Measurements from ENCODE around the gene TOP1.
"Not testable (repeated sequence)": the region's sequence is repeated elsewhere in the genome, so short reads cannot be mapped to it uniquely, and the experiment has no call there.

The TOP1 gene

GRCh38 chr20:41095110-41095969 is 66.7 kb downstream of the TOP1 start:
- peak; percentile 8 for DNase-seq (ENCODE audit: low read depth)

DNA sequence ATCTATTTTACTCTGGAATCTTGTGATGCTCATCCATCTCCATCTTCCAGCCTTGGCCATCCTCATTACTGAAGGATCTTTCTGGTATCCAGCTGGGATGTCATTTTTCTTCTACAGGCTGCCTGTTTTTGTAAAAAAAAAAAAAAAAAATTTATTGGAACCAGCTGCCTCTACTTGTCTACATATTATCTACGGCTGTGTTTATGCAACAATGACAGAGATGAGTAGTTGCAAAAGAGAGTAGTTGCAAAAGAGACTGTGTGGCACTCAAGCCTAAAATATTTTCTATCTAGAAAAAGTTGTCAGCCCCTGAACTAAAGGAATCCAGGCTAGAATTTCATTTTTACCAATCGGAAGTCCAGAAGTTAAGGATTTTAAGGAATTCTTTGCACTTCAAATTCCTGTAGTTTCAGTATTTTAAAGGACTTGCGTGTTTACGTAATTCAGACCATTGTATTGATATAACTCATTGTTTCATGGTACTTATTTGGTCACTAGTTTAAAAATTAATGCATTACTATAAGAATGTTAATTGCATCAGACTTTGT is 70.2 kb downstream of the TOP1 start:
- no peak for DNase-seq (ENCODE audit: low read depth)

DNA sequence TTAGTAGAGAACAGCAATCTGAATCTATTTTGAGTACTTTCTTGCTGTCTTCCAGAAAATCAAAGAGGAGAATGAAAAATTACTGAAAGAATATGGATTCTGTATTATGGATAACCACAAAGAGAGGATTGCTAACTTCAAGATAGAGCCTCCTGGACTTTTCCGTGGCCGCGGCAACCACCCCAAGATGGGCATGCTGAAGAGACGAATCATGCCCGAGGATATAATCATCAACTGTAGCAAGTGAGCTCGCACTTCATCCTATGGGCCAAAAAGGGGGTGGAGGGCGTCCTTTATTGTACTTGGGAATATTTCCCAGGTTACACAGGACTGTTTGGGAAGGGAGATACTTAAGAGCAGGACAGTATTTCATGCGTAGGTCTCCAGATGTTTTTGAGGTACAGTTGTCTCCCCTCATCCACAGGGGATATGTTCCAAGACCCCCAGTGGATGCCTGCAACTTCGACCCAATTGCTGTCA is 71.4 kb downstream of the TOP1 start:
- DNase-seq (ENCODE audit: low read depth), result no peak

DNA sequence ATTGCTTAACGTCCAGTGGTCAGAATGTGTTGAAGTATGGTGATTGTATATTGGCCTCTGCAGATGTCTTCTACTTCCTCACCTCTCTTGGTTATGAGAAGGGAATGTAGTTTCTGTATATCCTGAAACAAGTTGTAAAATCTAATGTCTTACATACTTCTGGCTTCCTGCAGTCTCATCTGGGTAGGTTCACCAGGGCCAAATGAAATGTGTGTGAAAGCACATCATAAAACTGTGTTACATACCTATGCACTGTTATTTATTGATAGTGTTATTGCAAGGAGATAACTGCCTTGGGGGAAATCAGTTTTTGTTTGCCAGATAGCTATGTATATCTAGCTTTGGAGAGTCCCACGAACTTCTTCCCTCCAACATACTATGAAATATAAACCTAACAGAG is 73.0 kb downstream of the TOP1 start:
- DNase-seq (ENCODE audit: low read depth), result no peak

DNA sequence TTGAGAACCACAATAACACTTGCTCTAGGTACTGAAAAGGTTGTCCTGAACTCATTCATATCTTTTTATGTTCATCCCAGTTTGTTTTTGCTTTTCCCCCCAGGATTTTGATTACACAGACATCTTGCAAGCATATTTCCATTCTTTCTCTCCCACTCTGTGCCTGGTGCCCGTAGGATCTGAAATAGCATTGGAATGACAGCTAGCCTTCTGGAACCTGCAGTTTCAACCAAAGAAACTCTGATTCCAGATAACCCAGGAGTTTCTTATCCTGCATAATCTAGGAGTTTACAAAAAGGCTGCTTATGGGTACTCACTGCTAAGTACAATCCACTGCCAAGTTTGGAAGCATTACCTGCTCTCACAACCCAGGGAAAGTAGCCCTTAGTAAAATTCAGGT is 79.9 kb downstream of the TOP1 start:
- DNase-seq (ENCODE audit: low read depth), result no peak

DNA sequence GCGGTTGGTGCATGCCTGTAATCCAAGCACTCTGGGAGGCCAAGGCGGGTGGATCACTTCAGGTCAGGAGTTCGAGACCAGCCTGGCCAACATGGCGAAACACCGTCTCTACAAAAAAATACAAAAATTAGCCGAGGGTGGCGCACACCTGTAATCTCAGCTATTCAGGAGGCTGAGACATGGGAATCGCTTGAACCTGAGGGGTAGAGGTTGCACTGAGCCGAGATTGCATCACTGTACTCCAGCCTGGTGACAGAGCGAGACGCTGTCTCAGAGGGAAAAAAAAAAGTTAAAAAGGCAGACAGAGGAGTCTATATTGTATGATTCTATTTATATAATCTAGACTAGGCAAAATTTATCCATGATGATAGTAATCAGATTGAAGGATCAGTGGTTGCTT is 81.4 kb downstream of the TOP1 start:
- no peak for DNase-seq (ENCODE audit: low read depth)

DNA sequence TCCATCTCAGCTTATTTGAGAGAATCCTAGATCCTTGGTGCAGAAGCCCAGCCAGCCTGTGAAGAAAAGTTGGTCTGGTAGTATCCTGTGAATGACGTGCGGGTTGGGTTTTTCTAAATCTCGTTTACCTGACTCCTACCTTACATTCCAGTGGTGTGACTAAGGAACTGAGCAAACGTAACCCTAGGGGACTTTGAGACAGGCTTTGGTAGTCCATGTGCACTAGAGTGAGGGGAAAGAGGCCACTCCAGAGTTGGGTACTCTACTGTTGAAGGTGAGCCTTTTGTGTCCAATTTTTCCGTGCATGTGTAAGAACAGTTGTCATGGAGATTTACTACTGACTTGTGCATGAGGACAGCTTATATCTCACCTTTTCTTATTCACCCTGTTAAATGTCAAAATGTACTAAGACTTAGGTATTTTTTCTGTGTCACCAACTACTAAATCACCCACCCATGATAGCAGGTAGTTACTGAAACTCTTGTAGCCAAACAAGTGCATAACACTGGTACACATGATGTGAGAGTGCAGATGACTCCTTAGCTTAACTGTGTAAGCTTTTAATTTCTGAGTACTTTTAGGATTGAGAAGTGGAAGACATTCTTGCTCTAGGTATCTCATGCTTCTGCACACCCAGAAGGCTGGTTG is 82.4 kb downstream of the TOP1 start:
- DNase-seq (ENCODE audit: low read depth), result no peak

GRCh38 chr20:41111578-41111951 is 82.9 kb downstream of the TOP1 start:
- DNase-seq (ENCODE audit: low read depth), result no peak

DNA sequence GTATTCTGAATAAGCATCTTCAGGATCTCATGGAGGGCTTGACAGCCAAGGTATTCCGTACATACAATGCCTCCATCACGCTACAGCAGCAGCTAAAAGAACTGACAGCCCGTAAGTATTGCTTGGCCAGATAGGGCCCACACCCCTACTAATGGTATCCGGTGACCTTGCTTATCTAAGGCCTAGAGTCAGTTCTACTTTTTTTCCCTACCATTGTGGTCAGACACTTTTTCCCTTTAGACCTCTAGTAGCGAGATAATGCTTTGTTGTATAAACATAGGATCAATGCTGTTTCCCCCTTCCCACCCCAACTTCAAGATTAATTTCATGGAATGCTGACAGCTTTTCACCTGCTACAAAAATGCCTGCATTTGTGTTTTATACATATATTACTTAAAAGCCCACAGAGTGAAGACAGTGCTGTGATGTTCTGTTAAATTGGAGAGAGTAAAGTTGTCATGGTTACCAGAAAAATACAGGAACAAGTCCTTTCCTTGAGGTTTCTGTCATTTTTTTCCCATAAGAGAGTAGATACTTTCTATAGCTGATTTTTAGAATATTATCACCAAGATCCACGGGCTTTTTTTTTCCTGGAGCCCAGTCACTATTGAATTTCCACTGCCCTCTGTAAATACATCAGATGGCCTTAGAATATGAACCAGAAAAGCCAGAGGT is 87.8 kb downstream of the TOP1 start:
- DNase-seq (ENCODE audit: low read depth), result no peak

DNA sequence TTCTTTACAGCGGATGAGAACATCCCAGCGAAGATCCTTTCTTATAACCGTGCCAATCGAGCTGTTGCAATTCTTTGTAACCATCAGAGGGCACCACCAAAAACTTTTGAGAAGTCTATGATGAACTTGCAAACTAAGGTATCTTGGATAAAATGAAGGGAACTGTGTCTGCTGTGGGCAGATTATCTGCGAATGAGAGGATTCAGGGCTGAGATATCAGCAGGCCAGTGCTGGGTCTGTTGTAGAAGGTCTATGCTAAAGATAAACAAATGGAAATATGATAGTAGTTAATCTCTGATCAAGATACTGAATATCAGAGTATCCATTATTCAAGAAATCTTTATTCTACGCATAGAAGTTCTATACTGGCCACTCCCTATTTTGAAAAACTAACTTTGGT is 89.5 kb downstream of the TOP1 start:
- not testable (repeated sequence) for DNase-seq (ENCODE audit: low read depth)

- no peak for DNase-seq (ENCODE audit: low read depth)
These were observed 90.0 kb downstream of the TOP1 start for GRCh38 chr20:41118632-41119031.

DNA sequence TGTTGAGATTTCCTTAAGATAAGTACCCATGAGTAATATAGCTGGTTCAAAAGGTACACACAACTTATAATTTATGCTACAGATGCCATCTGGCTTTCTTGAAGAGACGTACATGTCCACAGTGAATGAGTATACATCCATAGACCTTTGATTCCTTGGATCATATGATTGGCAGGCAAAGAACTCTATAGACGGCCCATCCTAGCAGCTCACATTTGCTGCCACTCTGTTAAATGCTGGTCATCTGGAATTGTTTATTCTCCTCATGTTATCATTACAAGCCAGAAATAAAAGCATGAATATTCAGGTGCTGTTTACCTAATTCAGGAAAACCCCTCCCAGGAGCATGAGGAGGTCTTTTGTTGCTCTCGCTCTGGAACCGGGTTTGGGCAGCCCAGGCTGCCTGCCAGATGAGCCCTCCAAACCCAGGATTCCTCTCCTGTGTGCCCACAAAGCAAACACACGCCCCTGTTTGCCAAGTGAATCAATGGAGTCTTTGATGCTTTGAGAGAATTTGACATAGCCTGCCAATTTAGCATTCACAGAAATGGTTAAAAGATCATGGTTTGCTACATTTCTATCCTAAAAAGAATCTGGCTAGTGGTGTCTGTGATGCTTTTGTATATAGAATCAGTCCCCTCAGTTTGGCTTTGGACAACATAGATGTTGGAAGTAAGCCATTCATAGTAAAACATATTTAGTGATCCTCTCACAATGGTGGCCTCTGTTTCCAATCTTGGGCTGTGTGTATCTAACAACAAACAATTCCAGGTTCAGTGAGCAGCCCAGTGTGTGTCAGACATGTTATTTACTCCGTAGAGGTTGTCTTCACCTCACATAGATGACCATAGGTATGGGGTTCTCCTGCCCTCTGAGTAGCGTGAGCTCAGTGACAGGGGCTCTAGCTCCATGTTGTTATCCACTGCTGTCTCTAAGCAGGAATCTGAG is 91.3 kb downstream of the TOP1 start:
- DNase-seq (ENCODE audit: low read depth), result no peak

GRCh38 chr20:41121399-41121798 is 92.8 kb downstream of the TOP1 start:
- no peak for DNase-seq (ENCODE audit: low read depth)

- no peak for DNase-seq (ENCODE audit: low read depth)
These were observed 95.0 kb downstream of the TOP1 start for GRCh38 chr20:41123631-41124030.

DNA sequence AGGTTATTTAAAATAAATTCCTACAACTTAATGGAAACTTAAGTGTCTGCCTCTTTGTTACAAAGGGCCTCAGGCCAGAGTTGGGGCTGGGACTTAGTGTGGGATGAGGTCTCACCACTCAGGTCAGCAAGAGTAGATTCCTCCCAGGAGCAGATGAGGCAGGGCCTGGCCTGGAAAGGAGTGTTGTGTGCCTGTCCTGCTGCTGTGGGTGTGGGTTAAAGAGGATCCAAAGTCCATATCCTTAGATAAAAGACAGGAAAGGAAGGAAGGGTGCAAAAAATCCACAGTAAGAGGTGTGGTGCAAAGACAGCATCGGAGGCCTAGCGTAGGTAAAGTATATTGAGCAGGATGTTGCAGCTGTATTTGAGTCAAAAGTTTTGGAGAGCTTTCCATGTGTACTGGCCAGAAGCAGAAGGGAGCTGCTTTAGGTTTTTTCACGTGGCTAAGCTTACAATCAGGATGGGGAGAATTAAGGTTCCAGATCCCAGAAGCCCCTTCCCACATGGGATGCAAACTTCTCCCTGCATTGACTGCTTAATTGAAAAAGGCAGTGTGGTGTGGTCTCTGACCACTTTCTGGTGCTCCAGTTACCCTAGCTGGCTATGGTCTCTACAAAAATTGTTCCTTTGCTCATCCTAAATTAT is 96.0 kb downstream of the TOP1 start:
- no peak for DNase-seq (ENCODE audit: low read depth)

DNA sequence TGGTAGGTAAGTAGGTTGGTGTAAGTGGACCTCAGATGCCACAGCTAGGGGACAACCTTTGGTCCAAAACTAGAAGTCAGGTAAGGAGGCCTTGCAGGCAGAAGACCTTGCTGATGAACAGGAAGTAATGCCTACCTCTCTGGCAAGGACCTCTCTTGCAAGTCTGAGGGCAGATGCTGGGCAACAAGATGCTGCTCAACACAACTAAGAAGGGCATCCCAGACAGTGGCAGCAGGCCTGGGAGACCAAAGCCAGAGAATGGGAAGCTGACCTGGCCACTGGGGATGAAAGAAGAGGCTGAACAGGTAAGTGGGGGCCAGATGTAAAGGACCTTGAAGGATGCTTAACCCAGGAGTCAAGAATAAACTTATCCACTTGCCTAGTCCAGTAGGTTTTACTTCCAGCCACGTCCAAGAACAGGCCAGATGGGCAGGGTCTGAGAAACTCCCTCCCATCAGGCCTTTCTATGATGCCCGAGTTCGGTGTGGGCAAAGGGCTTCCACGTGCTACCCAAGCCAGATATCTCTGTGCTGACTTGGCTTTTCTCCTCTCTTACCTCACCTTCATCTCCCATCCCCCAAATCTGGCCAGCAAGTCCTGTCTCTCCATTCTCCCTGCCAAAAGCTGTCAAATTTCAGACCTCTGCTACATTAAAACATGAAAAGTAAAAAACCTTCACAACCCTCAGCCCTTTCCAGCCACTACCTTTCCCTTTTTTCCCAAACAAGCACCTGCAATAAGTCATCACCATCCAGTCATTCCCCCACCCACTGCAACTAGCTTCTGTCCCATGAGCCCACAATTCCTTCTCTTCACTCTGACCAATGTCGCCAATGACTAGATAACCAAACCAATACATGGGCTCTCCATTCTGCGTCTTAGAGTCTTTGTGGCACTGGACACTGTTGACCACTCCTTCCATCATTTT is 97.2 kb downstream of the TOP1 start:
- no peak for DNase-seq (ENCODE audit: low read depth)

GRCh38 chr20:41126719-41127118 is 98.1 kb downstream of the TOP1 start:
- DNase-seq (ENCODE audit: low read depth), result no peak

- DNase-seq (ENCODE audit: low read depth), result not testable (repeated sequence)
These were observed 99.7 kb downstream of the TOP1 start for GRCh38 chr20:41128317-41128716.

DNA sequence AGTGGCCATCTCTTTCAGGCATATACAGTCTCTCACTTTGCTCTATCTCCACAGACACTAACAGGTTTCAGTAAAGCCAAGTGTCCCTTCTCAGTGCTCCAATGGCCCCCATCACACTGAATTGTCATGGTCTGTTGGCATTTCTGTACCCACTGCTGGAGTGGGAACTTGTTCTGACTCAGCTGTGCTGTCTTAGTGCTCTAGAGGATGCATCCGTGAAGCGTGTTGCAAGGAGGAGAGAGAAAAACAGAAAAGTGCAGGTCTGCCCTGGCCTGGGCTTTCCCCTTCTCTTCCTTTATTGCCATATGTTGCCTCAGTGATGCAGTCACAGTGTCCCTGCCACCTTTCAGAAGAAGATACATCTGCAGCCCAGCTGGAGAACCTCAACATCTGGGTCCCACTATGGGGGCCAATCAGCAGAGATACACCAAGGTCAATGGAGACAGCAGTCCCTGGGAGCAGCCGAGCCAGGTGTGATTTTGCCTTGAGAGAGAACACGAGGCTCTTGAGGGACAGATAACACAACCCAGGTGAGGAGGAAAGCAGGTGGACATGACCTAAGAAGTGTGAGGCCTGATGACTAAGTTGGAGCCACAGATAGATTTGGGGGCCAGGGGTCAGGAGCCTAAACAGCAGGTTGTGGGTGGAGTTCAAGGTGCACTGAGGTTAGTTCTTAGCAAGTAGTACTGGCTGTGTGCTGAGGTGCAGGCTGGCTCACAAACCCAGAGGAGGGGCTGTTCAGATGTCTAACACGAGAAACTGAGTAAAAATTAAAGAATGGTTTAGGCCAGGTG is 103.2 kb downstream of the TOP1 start:
- no peak for DNase-seq (ENCODE audit: low read depth)

All from stimulated activated CD8-positive, alpha-beta memory T cell treated with anti-CD3 and anti-CD28 coated beads, Interleukin-12 subunit alpha, Interleukin-12 subunit beta, amount 100 ng/mL, for 4 hours (primary cell).